Ascending aorta (tissue), 2 donors: ENCODE results near the gene CFAP52. TPM values are rescaled to one million over a fixed set of nuclear protein-coding genes. Genes with fewer than 3 reads are reported as not detected.
"Not testable (repeated sequence)": the region's sequence is repeated elsewhere in the genome, so short reads cannot be mapped to it uniquely, and the experiment has no call there.

ENCODE experiments used
- DNase-seq, 2 donors: peaks; one replicate each; pipeline ENCODE4 v3.0.0-alpha.2; 2019; ENCODE audit warnings: low spot score in 2 of 2
- H3K27ac ChIP-seq, 2 donors: fragments of 200-600 bp; sonication (generic); one replicate each; pipeline ENCODE4 v1.5.1; 2016 to 2017; ENCODE audit warnings: mild to moderate bottlenecking in 1 of 2
- H3K27me3 ChIP-seq: fragments of 200-600 bp; sonication (generic); one replicate; pipeline ENCODE4 v1.5.1; 2017
- H3K36me3 ChIP-seq, 2 donors: fragments of 200-600 bp; sonication (generic); one replicate each; pipeline ENCODE4 v1.5.1; 2016
- H3K4me1 ChIP-seq, 2 donors: fragments of 200-600 bp; sonication (generic); one replicate each; pipeline ENCODE4 v1.5.1; 2016 to 2017; ENCODE audit warnings: mild to moderate bottlenecking in 1 of 2
- H3K4me3 ChIP-seq, 2 donors: fragments of 200-600 bp; sonication (generic); one replicate each; pipeline ENCODE4 v1.5.1; 2016 to 2017; ENCODE audit warnings: mild to moderate bottlenecking in 1 of 2
- H3K9me3 ChIP-seq, 2 donors: fragments of 200-600 bp; sonication (generic); one replicate each; pipeline ENCODE4 v1.5.1; 2016
- CTCF ChIP-seq, 3 experiments: fragments of 200-600 bp in 2 of 3; fragments of 450-650 bp in 1 of 3; sonication (generic) in 2 of 3; IDR thresholded peaks; one replicate each; pipeline ENCODE4 v1.5.1; 2016 to 2019; ENCODE audit warnings: antibody characterized with exemption in 3 of 3, mild to moderate bottlenecking in 1 of 3, moderate library complexity in 1 of 3
- intact Hi-C: fragments of 100-400 bp; cut with DNase I; formaldehyde crosslinking; loops from one replicate; pipeline ENCODE4 v1.15.1; 2023
- total RNA-seq: library from RNA; depleted of rRNA; stranded (reverse); fragments of >200 nt; gene quantifications from one replicate; pipeline ENCODE4 v1.1.0, GENCODE V29; 2016

Gene CFAP52
- total RNA-seq, 1 donor from 2014 or later, result not detected

- Histone ChIP-seq H3K9me3 (peaks cover 0 to 9% of the 10 kb centered on the region in 2 donors), H3K4me1 (no peaks in the 10 kb centered on the region), H3K4me3 (no peak overlapping the region), H3K27me3 (no peaks in the 10 kb centered on the region), H3K36me3 (no peaks in the 10 kb centered on the region), H3K27ac (no peak overlapping the region)
- no peak for TF ChIP-seq CTCF (IDR thresholded peaks at IDR 0.05)
- intact Hi-C loops, result no loop called here
- DNase-seq, result no peak
Measured at GRCh38 chr17:9628509-9628908, 52.1 kb downstream of the CFAP52 start.

- DNase-seq, result no peak
Measured at GRCh38 chr17:9632741-9633140, 56.3 kb downstream of the CFAP52 start.

GRCh38 chr17:9635340-9635739 is 58.9 kb downstream of the CFAP52 start:
- intact Hi-C loops, result no loop called here
- no peak overlapping the region for H3K4me3 ChIP-seq
- no peak overlapping the region for H3K27ac ChIP-seq
- no peak for DNase-seq
- no peaks in the 10 kb centered on the region for H3K4me1 ChIP-seq
- no peaks in the 10 kb centered on the region for H3K9me3 ChIP-seq
- no peaks in the 10 kb centered on the region for H3K27me3 ChIP-seq
- no peak for TF ChIP-seq CTCF (IDR thresholded peaks at IDR 0.05)
- no peaks in the 10 kb centered on the region for H3K36me3 ChIP-seq

More at GRCh38 chr17:9632741-9633140, 56.3 kb downstream of the CFAP52 start:
- Histone ChIP-seq H3K4me3 (no peak overlapping the region), H3K27ac (no peak overlapping the region), H3K36me3 (no peaks in the 10 kb centered on the region), H3K4me1 (no peaks in the 10 kb centered on the region), H3K9me3 (no peaks in the 10 kb centered on the region), H3K27me3 (no peaks in the 10 kb centered on the region)
- TF ChIP-seq CTCF (IDR thresholded peaks at IDR 0.05), result no peak
- intact Hi-C loops, result no loop called here

GRCh38 chr17:9636501-9636900 is 60.1 kb downstream of the CFAP52 start:
- Histone ChIP-seq H3K27ac (no peak overlapping the region), H3K36me3 (no peaks in the 10 kb centered on the region), H3K9me3 (no peaks in the 10 kb centered on the region), H3K4me3 (no peak overlapping the region), H3K4me1 (no peaks in the 10 kb centered on the region), H3K27me3 (no peaks in the 10 kb centered on the region)
- TF ChIP-seq CTCF (IDR thresholded peaks at IDR 0.05), result no peak
- intact Hi-C loops, result no loop called here
- DNase-seq, result no peak

- H3K27me3 ChIP-seq, H3K27ac ChIP-seq, H3K9me3 ChIP-seq, intact Hi-C loops, H3K4me1 ChIP-seq, DNase-seq, H3K4me3 ChIP-seq, H3K36me3 ChIP-seq: not testable (repeated sequence)
Measured at GRCh38 chr17:9640388-9640787, 63.9 kb downstream of the CFAP52 start.

- DNase-seq, result no peak
- Histone ChIP-seq H3K9me3 (no peaks in the 10 kb centered on the region), H3K27ac (no peak overlapping the region), H3K36me3 (no peaks in the 10 kb centered on the region), H3K4me3 (no peak overlapping the region), H3K4me1 (peaks cover 4 to 10% of the 10 kb centered on the region in 2 donors), H3K27me3 (peaks cover 6% of the 10 kb centered on the region)
- intact Hi-C loops, result no loop called here
- TF ChIP-seq CTCF (IDR thresholded peaks at IDR 0.05), result no peak
Measured at GRCh38 chr17:9643611-9644010, 67.2 kb downstream of the CFAP52 start.
